ENCODE data around the gene PRR3. TPM values are rescaled to one million over a fixed set of nuclear protein-coding genes. Genes with fewer than 3 reads are reported as not detected.

The PRR3 gene
- total and polyA plus RNA-seq, 9 of the 15 experiments (the other 6 are each of a cell fraction or from before 2014, with no cell fraction given) = 23.5 to 59.6 (median 28.8) TPM

- TF ChIP-seq DNMT1 (IDR thresholded peaks at IDR 0.05) (peak; percentile 76; the same call in 1 of the 2 replicates), BCOR (IDR thresholded peaks at IDR 0.05) (no peak), ZBTB40 (IDR thresholded peaks at IDR 0.05) (peak; percentile 99), ZBTB40 (CRISPR knock-in tag; IDR thresholded peaks at IDR 0.05) (peak; percentile 35; the same call in 1 of the 2 replicates), EGR1 (conservative IDR thresholded peaks at IDR 0.05) (peak; percentile 88), ZNF318 (IDR thresholded peaks at IDR 0.05; ENCODE audit: borderline replicate concordance in 1 of 2, low read depth in 1 of 2) (peak in 1 of 2 experiments; percentile 58; a peak in 1 of 4 replicates), ZFP36 (IDR thresholded peaks at IDR 0.05; ENCODE audit: low read depth, low read length, partially characterized antibody) (no peak)
These were observed at the start of gene PRR3 (continued) for GRCh38 chr6:30556906-30557682.
